Posterior cingulate gyrus (tissue), 11 donors: Measurements from ENCODE around the gene EPHB2.
A peak's percentile ranks its signal among the peaks of the same experiment; 100 is the strongest.

ENCODE experiments used
- DNase-seq, 10 donors: peaks; one replicate each; pipeline versions ENCODE4 v3.0.0 to v3.0.0-alpha.2; 2020 to 2021; ENCODE audit warnings: mixed read lengths in 3 of 10
- intact Hi-C: fragments of 100-400 bp; cut with DNase I; formaldehyde crosslinking; loops from one replicate; pipeline ENCODE4 v1.15.1; 2023

Gene EPHB2

DNA sequence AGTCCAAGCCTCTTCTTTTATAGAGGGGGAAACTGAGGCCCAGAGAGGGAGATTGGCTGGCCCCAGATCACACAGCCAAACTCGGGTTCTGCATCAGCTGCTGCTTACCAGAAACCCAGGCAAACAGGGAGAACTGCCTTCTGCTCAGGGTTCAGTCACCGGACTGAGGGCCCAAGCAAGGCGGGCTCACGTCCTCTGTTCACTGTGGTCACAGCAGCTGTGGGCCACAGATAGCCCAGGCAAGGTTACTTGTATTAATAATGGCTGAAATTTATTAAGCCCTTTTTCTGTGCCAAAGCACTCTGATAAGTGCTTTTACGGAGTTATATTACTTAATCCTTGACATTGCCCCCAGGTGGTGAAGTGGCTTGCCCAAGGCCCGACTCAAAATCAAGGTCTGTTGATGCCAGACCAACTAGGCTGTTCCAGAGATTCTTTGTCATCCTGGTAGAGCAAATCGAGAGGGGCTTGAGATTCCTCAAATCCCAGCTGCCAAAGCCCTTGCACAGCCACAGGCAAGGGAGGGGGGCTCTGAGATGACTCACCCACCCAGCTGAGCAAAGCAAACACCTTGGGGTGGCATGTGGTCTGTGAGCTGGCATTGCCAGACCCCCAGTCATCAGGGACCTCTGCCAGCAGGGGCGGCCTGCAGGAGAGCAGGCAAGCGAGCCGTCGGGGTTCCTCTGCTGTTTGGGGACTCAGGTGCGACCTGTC, 36.5 kb downstream of the EPHB2 start:
- DNase-seq = peak in 1 of 10 donors; percentile 73
- intact Hi-C loops = no loop called here

DNA sequence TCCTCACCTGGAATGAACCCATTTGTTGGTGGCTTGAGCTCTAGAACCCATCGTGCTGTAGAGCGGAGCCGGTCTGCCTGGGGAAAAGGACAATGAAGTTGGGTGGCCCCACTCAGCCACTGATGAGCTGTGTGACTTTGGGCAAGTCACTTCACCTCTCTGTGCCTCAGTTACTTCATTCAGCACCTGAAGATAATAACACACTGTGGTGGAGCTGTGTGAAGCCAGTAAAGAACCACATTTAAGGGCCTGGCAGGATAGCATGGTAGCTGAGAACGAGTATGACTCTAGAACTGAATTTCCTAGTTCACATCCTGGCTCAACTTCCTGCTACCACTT, 37.1 kb downstream of the EPHB2 start:
- DNase-seq = no peak
- intact Hi-C loops = no loop called here

- DNase-seq = peak in 1 of 10 donors; percentile 15
- intact Hi-C loops = no loop called here
Measured at GRCh38 chr1:22749503-22749902, 38.9 kb downstream of the EPHB2 start.

- intact Hi-C loops = no loop called here
- DNase-seq = peak in 1 of 10 donors; percentile 3
Measured at GRCh38 chr1:22749919-22750684, 39.5 kb downstream of the EPHB2 start.

DNA sequence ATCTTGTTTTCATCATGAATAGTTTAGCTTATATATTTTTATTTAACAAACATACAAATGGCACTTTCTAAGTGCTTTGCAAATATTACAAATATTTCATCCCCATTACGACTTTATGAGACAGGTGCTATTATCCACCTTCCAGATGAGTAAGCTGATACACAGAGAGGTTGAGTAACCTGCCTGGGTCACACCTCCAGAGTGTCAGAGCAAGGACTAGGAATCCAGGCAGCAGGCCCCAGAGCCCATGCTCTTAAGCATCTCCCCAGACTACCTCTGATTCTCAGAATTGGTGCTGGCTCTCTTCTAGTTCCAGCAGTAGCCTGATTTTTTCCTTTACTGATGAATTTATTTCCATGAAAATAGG, 40.0 kb downstream of the EPHB2 start:
- DNase-seq = peak in 1 of 10 donors; percentile 23
- intact Hi-C loops = no loop called here

DNA sequence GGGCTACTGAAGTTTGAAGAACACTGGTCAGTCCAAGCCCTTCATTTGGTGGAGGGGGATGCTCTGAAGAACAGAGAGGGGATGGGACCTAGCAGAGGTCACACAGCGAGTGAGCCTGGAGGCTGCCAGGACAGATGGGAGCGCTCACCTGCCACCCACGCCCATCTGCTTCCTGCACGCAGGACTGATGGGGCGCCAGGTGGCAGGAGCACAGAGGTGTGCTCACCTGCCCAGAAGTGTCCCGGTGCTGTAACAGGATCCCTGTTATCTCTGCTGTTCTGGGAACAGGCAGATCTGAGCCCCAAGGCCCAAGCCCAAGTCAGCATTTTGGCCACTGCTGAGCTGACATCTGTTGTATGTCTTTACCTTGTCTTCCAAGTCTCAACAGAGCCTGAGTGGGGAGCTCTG, 40.5 kb downstream of the EPHB2 start:
- intact Hi-C loops = no loop called here
- DNase-seq = peak in 1 of 10 donors; percentile 62

DNA sequence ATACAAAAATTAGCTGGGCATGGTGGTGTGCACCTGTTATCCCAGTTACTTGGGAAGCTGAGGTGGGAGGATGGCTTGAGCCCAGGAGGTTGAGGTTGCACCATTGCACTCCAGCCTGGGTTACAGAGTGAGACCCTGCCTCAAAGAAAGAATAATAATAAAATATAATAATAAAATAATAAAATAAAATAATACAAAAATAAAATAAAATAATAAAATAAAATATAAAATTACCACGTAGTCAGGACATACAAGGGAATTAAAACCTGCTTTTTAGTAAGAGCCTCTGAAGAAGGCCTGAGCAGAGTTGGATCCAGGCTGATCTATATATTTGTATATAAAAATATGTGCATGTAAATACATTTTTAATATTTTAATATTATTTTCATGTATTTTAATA, 41.7 kb downstream of the EPHB2 start:
- peak in 1 of 10 donors; percentile 4 for DNase-seq
- intact Hi-C loops = no loop called here

GRCh38 chr1:22753481-22753971, 42.9 kb downstream of the EPHB2 start:
- intact Hi-C loops = no loop called here
- DNase-seq = peak in 1 of 10 donors; percentile 80

- intact Hi-C loops = no loop called here
- DNase-seq = peak in 1 of 10 donors; percentile 42
Measured at GRCh38 chr1:22754106-22754768, 43.6 kb downstream of the EPHB2 start.

DNA sequence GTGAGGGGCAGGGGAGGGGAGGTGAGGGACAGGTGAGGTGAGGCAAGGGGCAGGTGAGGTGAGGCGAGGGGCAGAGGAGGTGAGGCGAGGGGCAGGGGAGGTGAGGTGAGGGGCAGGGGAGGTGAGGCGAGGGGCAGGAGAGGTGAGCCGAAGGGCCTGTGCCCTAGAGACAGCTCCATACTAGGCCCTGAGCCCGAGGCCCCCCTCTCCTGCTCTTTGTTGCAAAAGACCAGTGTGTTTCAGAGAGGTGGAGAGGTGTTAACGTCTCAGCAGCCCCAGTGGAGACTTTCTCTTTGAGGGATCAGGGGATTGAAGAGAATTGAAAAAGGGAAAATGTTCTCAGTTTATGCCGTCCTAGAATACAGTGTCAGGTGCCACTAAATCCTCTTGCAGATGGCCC, 44.2 kb downstream of the EPHB2 start:
- intact Hi-C loops = no loop called here
- DNase-seq = peak in 1 of 10 donors; percentile 24

DNA sequence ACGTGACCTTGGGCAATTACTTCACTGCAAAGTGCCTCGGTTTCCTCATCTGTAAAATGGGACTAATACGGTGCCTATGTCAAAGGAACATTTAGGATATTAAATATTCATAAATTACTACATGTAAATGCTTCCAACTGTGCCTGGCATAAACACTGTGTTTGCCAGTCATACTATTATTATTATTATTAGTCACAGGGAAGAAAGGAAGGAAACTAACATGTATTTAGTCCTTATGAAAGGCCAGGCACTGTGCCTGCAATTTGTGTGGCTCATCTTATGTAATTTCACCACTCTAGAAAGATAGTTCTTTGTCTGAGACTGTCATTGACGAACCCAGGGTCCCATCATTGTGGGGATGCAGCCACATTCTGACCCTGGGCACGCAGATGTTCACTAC, 45.0 kb downstream of the EPHB2 start:
- intact Hi-C loops = no loop called here
- peak in 1 of 10 donors; percentile 27 for DNase-seq

DNA sequence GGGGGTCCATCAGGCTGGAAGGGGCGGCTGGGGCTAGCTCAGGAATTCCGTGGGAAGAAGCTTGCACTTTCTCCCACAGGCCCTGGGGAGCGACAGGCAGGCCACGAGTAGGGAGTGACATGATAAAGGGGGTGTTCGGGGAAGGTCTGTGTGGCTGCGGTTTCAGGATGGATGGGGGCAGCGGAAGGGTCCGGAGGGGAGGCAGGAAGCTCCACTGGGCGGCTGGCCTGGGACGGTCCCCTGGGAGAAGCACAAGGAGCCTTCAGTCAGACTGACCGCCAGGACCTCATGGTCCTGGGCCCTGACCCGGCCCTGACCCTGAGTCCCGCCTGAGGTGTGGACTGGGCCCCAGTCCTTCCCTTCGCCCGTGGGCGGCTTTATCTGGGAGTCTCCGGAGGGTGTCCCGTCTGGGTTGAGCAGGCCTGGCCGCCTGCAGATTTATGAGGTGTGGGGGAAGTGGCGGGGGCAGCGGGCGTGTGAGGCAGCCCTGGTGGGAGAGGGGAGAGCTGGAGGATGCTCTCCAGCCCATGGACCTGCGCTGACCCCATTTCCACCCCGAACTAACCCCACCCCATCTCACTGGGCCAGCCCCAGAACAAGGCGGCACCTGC, 45.6 kb downstream of the EPHB2 start:
- intact Hi-C loops = no loop called here
- DNase-seq = peak in 1 of 10 donors; percentile 65

- intact Hi-C loops = no loop called here
- peak in 1 of 10 donors; percentile 60 for DNase-seq
Measured at GRCh38 chr1:22760455-22760854, 49.8 kb downstream of the EPHB2 start.

DNA sequence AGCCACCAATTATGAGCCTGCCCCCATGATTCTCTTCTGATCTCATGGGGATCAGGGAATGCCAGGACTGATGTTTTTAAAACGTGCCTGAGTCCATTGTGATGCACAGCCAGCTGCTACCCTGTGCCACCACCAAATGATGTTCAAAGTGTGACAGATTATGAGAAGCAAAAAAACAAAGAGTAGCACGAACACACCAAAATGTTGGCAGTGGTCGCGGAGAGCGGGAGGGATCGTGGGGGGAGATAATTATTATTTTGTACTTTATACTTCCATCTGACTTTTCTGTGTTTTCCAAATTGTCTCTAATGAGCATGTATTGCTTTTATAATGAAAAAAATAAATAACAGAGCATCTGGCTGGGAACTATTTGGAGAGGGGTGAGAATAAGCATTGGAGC, 50.5 kb downstream of the EPHB2 start:
- DNase-seq = no peak
- intact Hi-C loops = no loop called here

DNA sequence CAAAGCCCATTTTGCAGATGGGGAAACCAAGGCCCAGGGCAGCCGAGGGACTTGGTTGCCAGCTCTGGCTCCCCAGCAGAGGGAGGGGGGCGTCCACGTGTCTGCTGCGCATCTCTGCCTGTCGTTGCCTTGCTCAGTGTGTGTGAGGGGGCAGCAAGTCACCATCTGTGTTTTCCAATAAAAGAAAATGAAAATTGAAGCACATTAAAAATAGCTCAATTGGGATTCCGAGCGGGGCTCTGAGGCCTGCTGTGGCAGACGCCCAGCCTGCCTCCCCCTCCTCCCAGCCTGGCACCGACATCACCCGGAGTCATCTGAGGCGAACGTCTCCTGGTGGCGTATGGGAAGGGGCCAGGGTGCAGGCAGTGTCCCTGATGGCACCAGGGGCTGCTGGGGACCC, 51.2 kb downstream of the EPHB2 start:
- intact Hi-C loops = no loop called here
- peak in 9 of 10 donors; percentile 24 to 94 (median 51) for DNase-seq

DNA sequence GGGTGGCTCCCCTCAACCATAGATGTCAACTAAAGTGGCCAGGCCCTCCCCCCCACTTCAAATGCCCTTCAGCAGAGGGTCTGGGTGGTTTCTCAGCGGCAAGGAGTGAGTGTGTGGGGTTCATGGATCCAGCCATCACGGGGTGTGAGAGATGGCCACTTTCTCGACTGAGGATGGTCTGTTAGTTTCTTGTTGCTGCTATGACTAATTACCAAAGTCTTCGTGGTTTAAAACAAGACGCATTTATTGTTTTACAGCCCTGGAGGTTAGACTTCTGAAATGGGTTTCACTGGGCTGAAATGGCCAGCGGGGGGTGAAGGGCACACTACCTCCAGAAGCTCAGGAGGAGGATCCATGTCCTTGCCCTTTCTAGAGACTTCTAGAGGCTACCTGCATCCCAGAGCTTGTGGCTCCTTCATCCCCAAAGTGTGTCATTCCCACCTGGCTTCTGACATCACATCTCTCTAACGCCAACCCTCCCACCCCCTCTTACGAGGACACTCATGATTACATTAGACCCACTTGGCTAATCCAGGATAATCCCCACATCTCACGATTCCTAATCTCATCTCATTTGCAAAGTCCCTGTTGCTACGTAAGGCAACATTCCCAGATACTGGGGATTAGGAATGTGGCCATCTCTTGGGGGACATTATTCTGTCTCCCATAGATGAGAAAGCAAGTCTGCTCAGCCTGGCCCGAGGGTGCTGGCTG, 53.0 kb downstream of the EPHB2 start:
- no peak for DNase-seq
- intact Hi-C loops = no loop called here

- intact Hi-C loops = no loop called here
- peak in 8 of 10 donors; percentile 31 to 92 (median 62) for DNase-seq
Measured at GRCh38 chr1:22767852-22768251, 57.2 kb downstream of the EPHB2 start.

GRCh38 chr1:22769932-22770331, 59.3 kb downstream of the EPHB2 start:
- peak in 1 of 10 donors; percentile 41 for DNase-seq
- intact Hi-C loops = no loop called here

DNA sequence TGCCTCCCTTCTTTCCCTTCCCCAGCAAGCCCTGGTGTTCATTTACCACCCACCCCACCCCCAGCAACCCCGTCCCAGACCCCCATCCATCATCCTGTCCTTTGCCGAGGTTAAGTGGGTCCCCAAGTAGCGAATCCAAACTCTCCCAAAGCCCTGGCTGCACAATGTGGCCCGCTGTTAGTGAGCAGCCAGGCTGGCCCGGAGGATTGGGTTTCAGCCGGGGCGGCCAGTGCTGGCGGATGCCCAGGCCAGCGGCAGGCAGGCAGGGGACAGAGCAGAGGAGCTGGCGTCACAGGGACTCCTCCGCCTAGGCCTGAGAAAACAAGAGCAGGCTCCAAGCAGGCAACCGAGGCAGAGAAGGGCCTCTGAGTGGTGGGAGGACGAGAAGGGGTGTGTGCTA, 61.4 kb downstream of the EPHB2 start:
- peak in 9 of 10 donors; percentile 40 to 94 (median 59) for DNase-seq
- intact Hi-C loops = no loop called here
